HG03064 (cell line): ENCODE measurements around the gene CCL4.

Source experiments
- ATAC-seq: cut with Tn5 transposase; IDR thresholded peaks from one replicate; pipeline ENCODE4 v1.9.1; 2021; ENCODE audit warnings: low read depth; ENCODE audit not compliant: unreplicated experiment

The CCL4 gene

GRCh38 chr17:36142235-36142634 lies 38.6 kb downstream of the CCL4 start:
- ATAC-seq, result no peak

DNA sequence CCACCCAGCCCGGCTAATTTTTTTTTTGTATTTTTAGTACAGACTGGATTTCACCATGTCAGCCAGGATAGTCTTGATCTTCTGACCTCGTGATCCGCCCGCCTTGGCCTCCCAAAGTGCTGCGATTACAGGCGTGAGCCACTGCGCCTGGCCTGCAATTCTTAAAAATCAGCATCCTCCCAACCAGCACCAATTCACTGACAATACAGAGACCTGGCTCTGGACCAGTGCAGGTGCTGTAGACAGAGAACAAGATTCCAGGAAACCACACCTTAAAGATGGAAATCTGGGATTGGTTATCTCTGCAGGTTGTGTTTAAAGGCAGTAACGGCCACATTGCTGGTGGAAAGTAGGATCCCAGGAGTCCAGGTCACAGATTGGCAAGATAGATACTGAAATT lies 39.2 kb downstream of the CCL4 start:
- no peak for ATAC-seq

DNA sequence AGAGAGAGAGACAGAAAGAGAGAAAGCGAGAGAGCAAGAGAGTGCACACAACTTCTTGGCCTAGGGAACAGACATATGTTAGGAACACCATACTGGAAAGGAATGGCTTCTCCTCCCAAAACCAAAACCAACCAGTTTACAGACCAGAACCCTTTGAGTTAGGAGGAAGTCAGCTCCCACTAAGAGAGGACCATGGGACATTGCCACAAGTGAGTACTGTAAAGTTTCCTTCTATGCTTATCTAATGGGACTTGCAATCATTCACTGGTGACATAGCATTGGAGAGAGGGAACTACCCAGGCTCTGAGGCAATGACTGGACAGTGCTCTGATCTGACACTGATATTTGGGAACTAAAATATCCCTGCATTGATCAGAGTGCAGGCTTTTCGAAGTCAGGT lies 40.4 kb downstream of the CCL4 start:
- no peak for ATAC-seq

- ATAC-seq, result no peak
Measured at GRCh38 chr17:36144981-36145729, 41.5 kb downstream of the CCL4 start.

- ATAC-seq, result no peak
Measured at GRCh38 chr17:36147601-36148000, 44.0 kb downstream of the CCL4 start.

DNA sequence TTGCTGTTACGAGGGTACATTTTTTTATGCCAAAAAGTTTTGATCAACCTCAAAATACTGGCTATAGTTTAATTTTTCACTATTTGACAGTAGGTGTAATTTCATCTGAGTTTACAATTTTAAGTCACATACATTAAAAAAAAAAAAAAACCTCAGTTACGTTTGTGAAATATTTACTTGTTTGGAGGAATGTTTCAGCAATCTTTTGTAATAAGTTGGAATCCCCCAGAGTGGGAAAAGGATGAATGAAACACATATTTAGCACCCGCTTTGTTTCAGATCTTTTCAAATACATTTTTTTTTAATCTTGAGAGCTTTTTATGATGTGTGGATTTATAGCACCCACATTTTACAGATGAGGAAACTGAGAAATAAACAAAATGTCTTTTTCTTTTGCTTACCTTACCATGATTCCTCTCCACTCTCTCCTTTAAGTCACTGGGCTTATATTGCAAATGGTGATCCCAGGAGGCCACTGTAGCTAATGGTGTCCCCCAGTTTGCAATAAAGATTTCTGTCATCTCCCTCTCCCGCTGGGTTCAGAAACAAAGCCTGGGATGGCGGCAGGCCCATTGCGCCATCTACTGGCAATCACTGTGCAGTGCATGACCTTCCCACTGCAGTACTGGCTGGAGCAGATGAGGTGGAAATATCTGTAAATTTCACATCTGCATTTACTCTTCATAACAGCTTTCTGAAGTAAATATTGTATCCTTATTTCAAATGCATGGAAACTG lies 45.1 kb downstream of the CCL4 start:
- no peak for ATAC-seq

- no peak for ATAC-seq
Measured at GRCh38 chr17:36149296-36149820, 45.7 kb downstream of the CCL4 start.

DNA sequence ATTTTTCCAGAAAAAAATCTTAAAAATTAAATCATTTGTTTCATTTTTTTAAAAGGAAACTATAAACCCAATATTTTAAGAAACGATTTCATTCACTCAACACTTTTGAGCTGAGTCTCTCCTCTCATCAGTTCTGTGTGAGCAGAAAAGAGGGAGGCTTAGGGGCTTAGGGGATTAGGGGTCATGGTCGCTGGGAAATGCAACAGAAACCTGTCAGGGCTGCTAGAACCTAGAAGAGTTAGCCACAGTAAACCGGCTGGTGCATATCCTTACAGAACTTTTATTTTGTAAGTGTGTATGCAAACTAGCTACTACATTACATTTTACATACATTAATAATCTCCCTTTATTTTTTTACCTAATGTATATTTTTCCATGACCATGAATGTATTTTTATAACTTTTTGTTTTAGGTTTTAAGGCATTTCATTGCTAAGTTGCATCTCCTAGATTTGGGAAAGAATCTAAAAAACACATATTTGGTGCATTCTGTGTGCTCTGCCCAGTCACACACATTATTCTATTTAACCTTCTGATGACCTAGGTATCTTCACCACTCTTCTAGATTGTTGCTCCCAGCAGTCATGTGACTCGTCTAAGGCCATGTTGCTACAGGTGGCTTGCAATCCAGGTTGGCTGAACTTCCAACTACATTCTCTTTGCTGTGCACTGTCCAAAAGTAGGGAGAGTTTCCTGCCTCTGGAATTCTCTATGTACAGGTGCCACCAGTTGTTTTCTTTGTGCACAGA lies 48.4 kb downstream of the CCL4 start:
- no peak for ATAC-seq

DNA sequence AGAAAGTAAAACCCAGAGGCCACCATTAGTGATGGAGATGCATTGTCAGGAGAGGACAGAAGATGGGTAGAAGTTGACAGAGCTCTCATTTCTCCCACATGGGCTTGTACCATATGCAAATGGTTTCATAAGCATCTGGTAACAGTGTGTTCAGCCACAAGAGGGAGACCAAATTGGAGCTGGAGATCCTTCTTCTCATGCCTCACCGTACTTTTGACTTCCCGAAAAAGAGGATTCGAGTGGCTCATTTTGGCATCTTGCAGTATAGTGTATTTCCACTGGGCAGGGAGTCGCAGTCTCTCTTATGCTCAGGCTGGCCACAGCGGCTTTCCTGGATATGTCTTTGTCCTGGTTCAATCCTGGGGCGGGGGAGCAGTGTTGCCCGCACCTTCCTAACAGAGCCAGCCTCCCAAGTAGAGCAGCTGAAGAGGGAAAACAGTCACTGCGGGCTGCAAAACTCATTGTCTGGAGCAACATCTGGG lies 49.1 kb downstream of the CCL4 start:
- no peak for ATAC-seq

DNA sequence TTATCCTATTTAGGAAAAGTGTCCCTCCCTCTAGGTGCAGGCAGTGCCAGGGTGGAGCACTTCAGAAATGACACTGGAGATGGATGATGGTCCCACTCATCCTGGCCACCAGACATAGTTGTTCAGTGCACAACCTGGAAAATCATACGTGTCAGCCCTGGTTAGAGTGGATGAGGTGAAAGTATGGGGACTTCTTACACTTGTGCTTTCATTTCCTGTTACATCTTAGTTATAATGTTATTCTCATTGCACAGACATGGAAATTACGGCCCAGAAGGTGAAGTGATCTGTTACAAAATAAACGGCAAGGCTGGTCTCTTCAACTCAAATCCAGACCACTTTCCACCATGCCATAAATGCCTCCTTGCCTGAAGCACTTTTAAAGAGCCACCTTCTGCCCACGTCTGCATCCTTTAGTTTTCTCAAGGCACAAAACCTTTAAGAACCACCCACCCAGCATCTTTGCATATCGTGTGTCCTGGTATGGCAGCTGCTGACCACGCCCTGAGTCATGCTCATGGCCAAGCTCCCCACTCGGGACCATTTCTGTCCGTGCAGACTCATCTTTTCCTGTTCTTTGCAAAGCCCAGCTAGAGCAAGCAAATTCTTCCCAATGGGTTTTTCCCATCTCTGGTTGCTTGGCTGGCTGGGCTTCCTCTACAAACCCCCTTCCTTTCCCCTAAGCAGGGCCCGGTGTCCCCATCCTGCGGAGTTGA lies 50.4 kb downstream of the CCL4 start:
- ATAC-seq, result no peak
